GM19023 (cell line): ENCODE measurements around the gene C12orf42.

Experiments used
- ATAC-seq: cut with Tn5 transposase; IDR thresholded peaks from one replicate; pipeline ENCODE4 v1.9.1; 2021; ENCODE audit warnings: mild to moderate bottlenecking, moderate library complexity; ENCODE audit not compliant: unreplicated experiment

C12orf42 gene

GRCh38 chr12:103350116-103350515 is 145.7 kb downstream of the C12orf42 start:
- ATAC-seq = no peak

GRCh38 chr12:103348935-103349334 is 146.8 kb downstream of the C12orf42 start:
- no peak for ATAC-seq

- no peak for ATAC-seq
These were observed 158.8 kb downstream of the C12orf42 start for GRCh38 chr12:103336940-103337339.

- no peak for ATAC-seq
These were observed 161.3 kb downstream of the C12orf42 start for GRCh38 chr12:103334466-103334865.

- no peak for ATAC-seq
These were observed 162.1 kb downstream of the C12orf42 start for GRCh38 chr12:103333676-103334075.

GRCh38 chr12:103331643-103332042 is 164.1 kb downstream of the C12orf42 start:
- ATAC-seq = no peak

- ATAC-seq = no peak
These were observed 165.1 kb downstream of the C12orf42 start for GRCh38 chr12:103330672-103331071.

- no peak for ATAC-seq
These were observed 168.1 kb downstream of the C12orf42 start for GRCh38 chr12:103327676-103328075.

- no peak for ATAC-seq
These were observed 169.6 kb downstream of the C12orf42 start for GRCh38 chr12:103326190-103326589.

- no peak for ATAC-seq
These were observed 177.2 kb downstream of the C12orf42 start for GRCh38 chr12:103318566-103318965.

- ATAC-seq = no peak
These were observed 178.5 kb downstream of the C12orf42 start for GRCh38 chr12:103317220-103317619.

GRCh38 chr12:103314786-103315185 is 181.0 kb downstream of the C12orf42 start:
- no peak for ATAC-seq

GRCh38 chr12:103313894-103314293 is 181.9 kb downstream of the C12orf42 start:
- no peak for ATAC-seq

GRCh38 chr12:103312742-103313354 is 182.9 kb downstream of the C12orf42 start:
- no peak for ATAC-seq

- ATAC-seq = no peak
These were observed 185.1 kb downstream of the C12orf42 start for GRCh38 chr12:103310546-103311270.

- ATAC-seq = no peak
These were observed 187.4 kb downstream of the C12orf42 start for GRCh38 chr12:103308396-103308795.

GRCh38 chr12:103303484-103303883 is 192.3 kb downstream of the C12orf42 start:
- no peak for ATAC-seq

GRCh38 chr12:103301642-103302591 is 193.9 kb downstream of the C12orf42 start:
- ATAC-seq = no peak

GRCh38 chr12:103288016-103288415 is 207.8 kb downstream of the C12orf42 start:
- ATAC-seq = no peak

GRCh38 chr12:103282124-103282523 is 213.6 kb downstream of the C12orf42 start:
- ATAC-seq = no peak

GRCh38 chr12:103279444-103279843 is 216.3 kb downstream of the C12orf42 start:
- peak; percentile 94 for ATAC-seq
